Esophagus muscularis mucosa (tissue), 3 donors: ENCODE results near the gene FTCD.

ENCODE experiments used
- EP300 ChIP-seq: sonication (generic); formaldehyde crosslinking; IDR thresholded peaks from one replicate; pipeline ENCODE4 v1.6.1; 2017; ENCODE audit warnings: antibody characterized with exemption
- TF ChIP-seq, protein P1 (sequence below), 3 experiments: fragments of 200-600 bp in 2 of 3; fragments of 450-650 bp in 1 of 3; sonication (generic) in 2 of 3; IDR thresholded peaks; one replicate each; pipeline ENCODE4 v1.5.1; 2017 to 2019; ENCODE audit warnings: antibody characterized with exemption in 3 of 3, mild to moderate bottlenecking in 2 of 3, moderate library complexity in 1 of 3

- TF ChIP-seq, protein P1, sequence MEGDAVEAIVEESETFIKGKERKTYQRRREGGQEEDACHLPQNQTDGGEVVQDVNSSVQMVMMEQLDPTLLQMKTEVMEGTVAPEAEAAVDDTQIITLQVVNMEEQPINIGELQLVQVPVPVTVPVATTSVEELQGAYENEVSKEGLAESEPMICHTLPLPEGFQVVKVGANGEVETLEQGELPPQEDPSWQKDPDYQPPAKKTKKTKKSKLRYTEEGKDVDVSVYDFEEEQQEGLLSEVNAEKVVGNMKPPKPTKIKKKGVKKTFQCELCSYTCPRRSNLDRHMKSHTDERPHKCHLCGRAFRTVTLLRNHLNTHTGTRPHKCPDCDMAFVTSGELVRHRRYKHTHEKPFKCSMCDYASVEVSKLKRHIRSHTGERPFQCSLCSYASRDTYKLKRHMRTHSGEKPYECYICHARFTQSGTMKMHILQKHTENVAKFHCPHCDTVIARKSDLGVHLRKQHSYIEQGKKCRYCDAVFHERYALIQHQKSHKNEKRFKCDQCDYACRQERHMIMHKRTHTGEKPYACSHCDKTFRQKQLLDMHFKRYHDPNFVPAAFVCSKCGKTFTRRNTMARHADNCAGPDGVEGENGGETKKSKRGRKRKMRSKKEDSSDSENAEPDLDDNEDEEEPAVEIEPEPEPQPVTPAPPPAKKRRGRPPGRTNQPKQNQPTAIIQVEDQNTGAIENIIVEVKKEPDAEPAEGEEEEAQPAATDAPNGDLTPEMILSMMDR (IDR thresholded peaks at IDR 0.05), result no peak
- no peak for TF ChIP-seq EP300
Observed at GRCh38 chr21:46112725-46113215, 42.6 kb downstream of the FTCD start.
